GM18498 (cell line): Measurements from ENCODE around the gene TAF1A.

Experiments used
- ATAC-seq: cut with Tn5 transposase; IDR thresholded peaks from one replicate; pipeline ENCODE4 v1.9.1; 2021; ENCODE audit warnings: mild to moderate bottlenecking, moderate library complexity; ENCODE audit not compliant: unreplicated experiment

Gene TAF1A

DNA sequence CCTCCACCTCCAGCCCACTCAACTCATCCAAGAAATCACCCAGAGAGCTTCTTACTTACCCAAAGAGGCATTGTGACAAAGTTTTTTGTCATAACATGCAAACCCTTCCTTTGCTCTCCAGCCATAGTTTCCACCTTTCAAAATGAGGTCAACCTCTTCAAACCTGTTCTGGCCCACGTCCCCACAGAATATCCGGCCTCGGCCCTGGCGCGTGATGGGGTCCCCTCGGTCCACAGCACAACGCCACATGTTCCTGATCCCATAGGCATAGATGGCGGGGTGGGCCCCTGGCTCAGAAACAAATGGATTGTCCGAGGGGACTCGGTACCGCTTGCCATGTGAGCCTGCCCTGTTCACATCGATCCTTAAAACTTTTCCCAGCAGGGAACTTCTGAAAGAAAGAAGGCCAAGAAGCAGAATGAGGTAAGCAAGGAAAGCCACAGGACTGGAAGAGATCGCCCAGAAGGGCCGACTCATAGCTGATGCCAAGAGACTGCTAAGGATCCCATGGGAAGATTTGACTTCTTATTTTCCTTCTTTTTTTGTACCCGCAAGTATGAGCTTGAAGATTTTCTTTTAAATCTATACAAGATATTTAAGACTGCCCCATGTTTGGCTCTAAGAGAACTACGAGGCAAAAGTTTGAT lies 49.7 kb downstream of the TAF1A start:
- no peak for ATAC-seq

DNA sequence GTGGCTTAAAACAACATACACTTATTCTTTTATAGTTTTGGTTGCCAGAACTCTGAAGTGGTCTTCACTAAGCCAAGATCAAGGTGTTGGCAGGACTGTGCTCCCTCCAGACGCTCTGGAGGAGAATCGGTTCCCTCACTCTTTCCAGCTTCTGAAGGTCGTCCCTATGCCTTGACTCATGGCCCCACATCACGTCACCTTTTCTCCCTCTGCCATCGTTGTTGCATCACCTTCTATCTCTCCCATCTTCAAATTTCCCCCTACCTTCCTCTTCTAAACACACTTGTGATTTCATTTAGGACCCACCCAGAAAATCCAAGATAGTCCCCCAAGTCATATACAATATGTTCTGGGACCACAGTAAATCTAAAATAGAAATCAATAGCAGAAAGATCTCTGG lies 54.3 kb downstream of the TAF1A start:
- ATAC-seq: no peak

- ATAC-seq: no peak
Measured at GRCh38 chr1:222530852-222531251, 58.9 kb downstream of the TAF1A start.

DNA sequence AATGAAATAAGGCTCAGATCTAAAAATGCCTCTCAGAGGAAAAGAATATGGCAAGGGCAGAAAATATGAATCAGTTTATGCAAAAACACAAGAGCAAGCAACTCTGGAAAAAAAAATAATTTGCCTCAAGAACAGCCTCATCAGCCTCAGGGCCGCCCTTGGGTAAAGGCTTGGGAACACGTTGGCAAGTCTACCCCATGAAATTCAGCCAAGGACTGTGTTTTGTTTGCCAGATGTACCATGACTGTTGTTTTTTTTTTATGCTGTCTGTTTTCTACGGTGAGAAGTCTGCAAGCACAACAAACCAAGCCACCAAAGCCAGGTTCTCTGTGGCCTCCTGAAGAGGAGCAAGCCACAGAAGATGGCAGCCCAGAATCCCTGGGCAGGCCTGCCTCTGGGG lies 59.8 kb downstream of the TAF1A start:
- ATAC-seq: no peak

DNA sequence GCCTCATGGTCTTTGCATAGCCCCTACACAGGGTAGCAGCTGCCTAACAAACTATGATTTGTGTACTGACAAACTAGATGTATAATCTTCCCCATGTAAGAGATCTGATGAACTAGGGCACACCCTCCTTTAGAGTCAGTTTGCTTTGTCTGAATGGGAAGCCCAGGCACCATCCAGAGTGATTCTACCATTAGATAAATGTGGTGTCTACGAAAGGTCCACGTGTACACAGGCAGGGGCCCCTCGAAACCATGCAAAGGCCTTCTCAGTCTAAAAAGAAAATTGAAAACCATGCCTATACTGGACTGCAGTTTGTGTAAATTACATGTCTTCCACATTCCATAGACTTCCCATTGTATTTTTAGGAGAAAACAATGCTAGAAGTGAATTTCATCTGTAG lies 60.6 kb downstream of the TAF1A start:
- ATAC-seq: no peak

- no peak for ATAC-seq
Measured at GRCh38 chr1:222525951-222526350, 63.8 kb downstream of the TAF1A start.

- ATAC-seq: no peak
Measured at GRCh38 chr1:222523852-222524251, 65.9 kb downstream of the TAF1A start.

GRCh38 chr1:222522105-222522915 lies 67.4 kb downstream of the TAF1A start:
- no peak for ATAC-seq

DNA sequence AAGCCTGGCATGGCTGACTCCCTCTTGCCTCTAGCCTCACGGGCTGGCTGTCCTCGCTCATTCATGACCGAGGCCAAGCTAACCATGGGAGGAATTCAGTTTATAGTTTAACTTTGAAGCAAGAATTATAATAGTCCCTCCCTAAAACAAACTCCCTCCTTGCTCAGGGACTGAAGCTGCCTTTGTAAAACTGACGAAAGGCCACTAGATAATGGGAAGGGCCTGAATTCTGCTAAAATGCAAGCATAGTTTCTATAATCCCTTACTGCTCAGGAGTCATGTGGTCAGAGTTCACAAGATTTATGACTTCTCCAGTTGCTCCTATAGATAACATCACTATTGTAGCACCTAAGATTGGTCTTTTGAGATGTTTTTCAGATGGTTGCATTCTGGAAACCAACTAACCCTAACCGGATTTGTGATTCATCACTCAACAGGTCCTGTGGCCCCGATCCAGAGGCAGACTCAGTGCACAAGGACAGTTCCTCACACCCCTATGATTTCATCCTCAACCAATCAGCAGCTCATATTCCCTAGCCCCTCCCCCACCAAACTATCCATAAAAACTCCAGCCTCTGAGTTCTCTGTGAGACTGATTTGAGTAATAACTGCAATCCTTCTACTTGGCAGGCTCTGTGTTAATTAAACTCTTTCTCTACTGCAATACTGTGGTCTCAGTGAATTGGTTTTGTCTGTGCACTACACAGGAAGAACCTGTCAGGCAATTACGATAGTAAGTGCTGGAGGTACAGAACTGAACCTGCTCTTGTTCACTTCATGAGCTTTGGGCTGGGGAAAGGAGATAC lies 68.2 kb downstream of the TAF1A start:
- no peak for ATAC-seq
